GM18505 (cell line): ENCODE measurements around the gene UTP15.
A peak's percentile ranks its signal among the peaks of the same experiment; 100 is the strongest.

ENCODE experiments used
- ATAC-seq: cut with Tn5 transposase; IDR thresholded peaks from one replicate; pipeline ENCODE4 v1.9.1; 2021; ENCODE audit not compliant: unreplicated experiment
- POLR2A ChIP-seq: IDR thresholded peaks from 4 replicates; pipeline ENCODE4 v1.6.1; 2011; ENCODE audit warnings: borderline replicate concordance; ENCODE audit not compliant: insufficient read depth, insufficient read length; ENCODE audit errors: extremely low read depth

Gene UTP15

GRCh38 chr5:73565139-73565968 lies at the start of gene UTP15, which contains the start of gene ANKRA2:
UTP15 (plus strand) TSS chr5:73565743; CDS start chr5:73567345, 1,602 bp downstream.
ANKRA2 (minus strand) TSS chr5:73565639; CDS start chr5:73562881, 2,758 bp downstream.
- peak; percentile 93 for ATAC-seq
- peak; percentile 82 for TF ChIP-seq POLR2A

- ATAC-seq = peak; percentile 93
- no peak for TF ChIP-seq POLR2A
Measured at GRCh38 chr5:73519531-73520283, 45.8 kb upstream of the UTP15 start.

- ATAC-seq = no peak
- no peak for TF ChIP-seq POLR2A
Measured at GRCh38 chr5:73522989-73523388, 42.6 kb upstream of the UTP15 start.

- no peak for ATAC-seq
- TF ChIP-seq POLR2A = no peak
Measured at GRCh38 chr5:73523861-73524260, 41.7 kb upstream of the UTP15 start.

GRCh38 chr5:73525606-73526203 lies 39.8 kb upstream of the UTP15 start:
- TF ChIP-seq POLR2A = no peak
- ATAC-seq = no peak

- ATAC-seq = no peak
- no peak for TF ChIP-seq POLR2A
Measured at GRCh38 chr5:73528248-73528647, 37.3 kb upstream of the UTP15 start.

GRCh38 chr5:73529081-73529480 lies 36.5 kb upstream of the UTP15 start:
- ATAC-seq = no peak
- TF ChIP-seq POLR2A = no peak

- TF ChIP-seq POLR2A = no peak
- ATAC-seq = no peak
Measured at GRCh38 chr5:73531356-73531755, 34.2 kb upstream of the UTP15 start.

GRCh38 chr5:73532195-73532594 lies 33.3 kb upstream of the UTP15 start:
- ATAC-seq = no peak

GRCh38 chr5:73534011-73534644 lies 31.4 kb upstream of the UTP15 start:
- TF ChIP-seq POLR2A = no peak

More at GRCh38 chr5:73532195-73532594, 33.3 kb upstream of the UTP15 start:
- no peak for TF ChIP-seq POLR2A

GRCh38 chr5:73534971-73535370 lies 30.6 kb upstream of the UTP15 start:
- TF ChIP-seq POLR2A = no peak
- ATAC-seq = no peak

More at GRCh38 chr5:73534011-73534644, 31.4 kb upstream of the UTP15 start:
- ATAC-seq = no peak

- ATAC-seq = no peak
Measured at GRCh38 chr5:73539730-73540129, 25.8 kb upstream of the UTP15 start.

GRCh38 chr5:73540192-73540591 lies 25.4 kb upstream of the UTP15 start:
- TF ChIP-seq POLR2A = no peak
- no peak for ATAC-seq

More at GRCh38 chr5:73539730-73540129, 25.8 kb upstream of the UTP15 start:
- no peak for TF ChIP-seq POLR2A
